Measurements from ENCODE around the gene CCL14.
A peak's percentile ranks its signal among the peaks of the same experiment; 100 is the strongest.

CCL14 gene

GRCh38 chr17:35981246-35981645 is 5.3 kb downstream of the CCL14 start, which contains the start of gene CCL16:
Gene CCL16, minus strand, starts transcription at chr17:35981497. Its CDS starts 77 bp downstream, at chr17:35981420.
- no peaks in the 10 kb centered on the region for H3K9me3 ChIP-seq (ENCODE audit: low read length)
- H2AFZ ChIP-seq (ENCODE audit: low read depth, low read length): no peak within 1 kb of the TSS
- no peaks in the 10 kb centered on the region for H3K36me3 ChIP-seq (ENCODE audit: insufficient read depth, low read length)
- H3K4me1 ChIP-seq (ENCODE audit: insufficient read depth, low read length): no peaks in the 10 kb centered on the region
- H3K27me3 ChIP-seq (ENCODE audit: insufficient read depth, low read length): no peaks in the 10 kb centered on the region
- H3K4me3 ChIP-seq (ENCODE audit: low read length): no peak within 1 kb of the TSS

DNA sequence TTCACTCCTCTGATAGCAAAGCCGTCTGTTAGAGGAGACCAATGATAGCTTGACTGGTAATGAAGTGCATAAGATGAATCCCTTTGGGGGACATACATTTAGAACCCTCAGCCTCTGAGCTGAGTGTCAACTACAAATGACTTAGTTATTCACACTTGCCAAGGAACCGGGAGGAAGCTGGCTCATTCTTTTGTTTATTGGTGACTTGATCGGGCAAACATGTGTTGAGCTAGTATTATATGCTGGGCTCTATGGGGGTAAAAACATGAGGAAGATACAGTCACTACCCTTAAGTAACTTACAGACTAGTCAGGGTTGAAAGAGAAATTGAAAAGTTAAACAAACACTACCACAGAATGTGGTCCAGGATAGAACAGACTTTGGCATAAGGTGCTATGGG is 8.2 kb downstream of the CCL14 start:
- Histone ChIP-seq H3K9me3 (ENCODE audit: low read length) (no peaks in the 10 kb centered on the region), H3K4me1 (ENCODE audit: insufficient read depth, low read length) (no peaks in the 10 kb centered on the region), H2AFZ (ENCODE audit: low read depth, low read length) (no peak overlapping the region), H3K36me3 (ENCODE audit: insufficient read depth, low read length) (no peaks in the 10 kb centered on the region), H3K4me3 (ENCODE audit: low read length) (no peak overlapping the region), H3K27me3 (ENCODE audit: insufficient read depth, low read length) (no peaks in the 10 kb centered on the region)

- H3K36me3 ChIP-seq (ENCODE audit: insufficient read depth, low read length): no peaks in the 10 kb centered on the region
- no peaks in the 10 kb centered on the region for H3K27me3 ChIP-seq (ENCODE audit: insufficient read depth, low read length)
- no peaks in the 10 kb centered on the region for H3K4me1 ChIP-seq (ENCODE audit: insufficient read depth, low read length)
- no peak overlapping the region for H2AFZ ChIP-seq (ENCODE audit: low read depth, low read length)
- H3K9me3 ChIP-seq (ENCODE audit: low read length): no peaks in the 10 kb centered on the region
- H3K4me3 ChIP-seq (ENCODE audit: low read length): no peak overlapping the region
Observed at GRCh38 chr17:35977509-35977908, 9.0 kb downstream of the CCL14 start.

DNA sequence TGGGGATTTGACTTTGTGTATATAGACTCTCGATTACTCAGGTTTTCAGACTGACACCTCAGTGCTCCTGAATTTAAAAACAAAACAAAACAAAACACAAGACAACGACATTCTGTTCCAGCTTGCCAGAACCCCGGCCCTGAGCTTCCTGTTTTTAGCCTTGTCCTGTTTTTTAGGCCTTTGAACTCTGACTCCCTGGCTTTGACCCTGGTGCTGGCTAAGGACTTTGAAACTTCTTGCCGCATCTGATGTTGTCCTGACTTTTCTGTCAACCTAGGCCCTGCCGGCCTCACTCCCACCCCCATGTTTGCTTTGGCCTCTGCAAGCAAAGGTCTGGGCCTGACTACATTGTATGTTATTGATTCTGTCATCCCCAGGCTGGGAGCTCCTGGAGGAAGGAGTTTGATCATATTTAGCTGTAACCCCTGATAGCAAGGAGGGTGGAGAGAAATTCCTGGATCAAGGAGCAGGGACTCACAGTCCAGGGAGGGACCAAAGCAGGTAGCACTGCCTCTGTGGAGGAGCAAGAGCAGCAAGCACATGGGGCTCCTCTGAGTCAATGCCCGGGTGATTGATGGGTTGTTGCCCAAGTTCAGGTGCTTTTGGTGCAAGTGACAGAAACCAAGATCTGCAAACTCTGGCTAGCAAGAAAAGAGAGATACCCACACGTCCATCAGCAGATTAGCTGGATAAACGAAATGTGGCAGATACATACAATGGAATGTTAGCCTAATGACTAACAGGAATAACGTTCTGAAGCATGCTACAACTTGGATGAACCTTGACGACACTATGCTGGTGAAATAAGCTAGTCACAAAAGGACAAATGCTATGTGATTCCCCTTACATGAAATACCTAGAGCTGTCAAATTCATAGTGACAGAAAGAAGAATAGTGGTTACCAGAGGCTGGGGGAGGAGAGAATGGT is 12.9 kb downstream of the CCL14 start:
- Histone ChIP-seq H2AFZ (ENCODE audit: low read depth, low read length) (no peak overlapping the region), H3K4me3 (ENCODE audit: low read length) (no peak overlapping the region), H3K36me3 (ENCODE audit: insufficient read depth, low read length) (no peaks in the 10 kb centered on the region), H3K4me1 (ENCODE audit: insufficient read depth, low read length) (peaks cover 4% of the 10 kb centered on the region), H3K9me3 (ENCODE audit: low read length) (no peaks in the 10 kb centered on the region), H3K27me3 (ENCODE audit: insufficient read depth, low read length) (no peaks in the 10 kb centered on the region)

- no peaks in the 10 kb centered on the region for H3K9me3 ChIP-seq (ENCODE audit: low read length)
- no peaks in the 10 kb centered on the region for H3K27me3 ChIP-seq (ENCODE audit: insufficient read depth, low read length)
- H3K4me3 ChIP-seq (ENCODE audit: low read length): no peak overlapping the region
- no peaks in the 10 kb centered on the region for H3K36me3 ChIP-seq (ENCODE audit: insufficient read depth, low read length)
- no peak overlapping the region for H2AFZ ChIP-seq (ENCODE audit: low read depth, low read length)
- peaks cover 4% of the 10 kb centered on the region for H3K4me1 ChIP-seq (ENCODE audit: insufficient read depth, low read length)
Observed at GRCh38 chr17:35972945-35973332, 13.6 kb downstream of the CCL14 start.

GRCh38 chr17:35972535-35972934 is 14.0 kb downstream of the CCL14 start:
- H3K27me3 ChIP-seq (ENCODE audit: insufficient read depth, low read length): no peaks in the 10 kb centered on the region
- no peak overlapping the region for H2AFZ ChIP-seq (ENCODE audit: low read depth, low read length)
- H3K4me1 ChIP-seq (ENCODE audit: insufficient read depth, low read length): peaks cover 4% of the 10 kb centered on the region

DNA sequence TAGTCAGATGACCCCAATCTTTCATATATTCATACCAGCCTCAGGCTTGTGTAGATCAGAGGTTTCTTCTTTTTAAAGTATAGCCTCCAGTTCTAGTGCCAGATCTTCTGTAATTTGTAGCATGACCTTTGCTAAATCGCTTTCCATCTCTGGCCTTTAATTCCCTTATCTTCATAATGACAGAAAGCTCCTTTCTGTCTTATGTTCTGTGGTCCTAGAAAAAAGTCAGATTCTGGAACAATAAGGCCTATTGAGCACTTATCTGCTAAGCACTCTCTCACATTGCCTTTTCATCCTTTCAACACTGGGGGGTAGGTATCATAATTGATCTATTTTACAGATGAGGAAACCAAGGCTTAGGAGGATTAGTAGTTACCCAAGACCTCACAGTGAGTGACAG is 14.5 kb downstream of the CCL14 start:
- Histone ChIP-seq H3K27me3 (ENCODE audit: insufficient read depth, low read length) (no peaks in the 10 kb centered on the region), H3K4me1 (ENCODE audit: insufficient read depth, low read length) (peaks cover 4% of the 10 kb centered on the region), H2AFZ (ENCODE audit: low read depth, low read length) (no peak overlapping the region), H3K4me3 (ENCODE audit: low read length) (no peak overlapping the region), H3K9me3 (ENCODE audit: low read length) (no peaks in the 10 kb centered on the region), H3K36me3 (ENCODE audit: insufficient read depth, low read length) (no peaks in the 10 kb centered on the region)

More at GRCh38 chr17:35972535-35972934, 14.0 kb downstream of the CCL14 start:
- Histone ChIP-seq H3K9me3 (ENCODE audit: low read length) (no peaks in the 10 kb centered on the region), H3K4me3 (ENCODE audit: low read length) (no peak overlapping the region), H3K36me3 (ENCODE audit: insufficient read depth, low read length) (no peaks in the 10 kb centered on the region)

DNA sequence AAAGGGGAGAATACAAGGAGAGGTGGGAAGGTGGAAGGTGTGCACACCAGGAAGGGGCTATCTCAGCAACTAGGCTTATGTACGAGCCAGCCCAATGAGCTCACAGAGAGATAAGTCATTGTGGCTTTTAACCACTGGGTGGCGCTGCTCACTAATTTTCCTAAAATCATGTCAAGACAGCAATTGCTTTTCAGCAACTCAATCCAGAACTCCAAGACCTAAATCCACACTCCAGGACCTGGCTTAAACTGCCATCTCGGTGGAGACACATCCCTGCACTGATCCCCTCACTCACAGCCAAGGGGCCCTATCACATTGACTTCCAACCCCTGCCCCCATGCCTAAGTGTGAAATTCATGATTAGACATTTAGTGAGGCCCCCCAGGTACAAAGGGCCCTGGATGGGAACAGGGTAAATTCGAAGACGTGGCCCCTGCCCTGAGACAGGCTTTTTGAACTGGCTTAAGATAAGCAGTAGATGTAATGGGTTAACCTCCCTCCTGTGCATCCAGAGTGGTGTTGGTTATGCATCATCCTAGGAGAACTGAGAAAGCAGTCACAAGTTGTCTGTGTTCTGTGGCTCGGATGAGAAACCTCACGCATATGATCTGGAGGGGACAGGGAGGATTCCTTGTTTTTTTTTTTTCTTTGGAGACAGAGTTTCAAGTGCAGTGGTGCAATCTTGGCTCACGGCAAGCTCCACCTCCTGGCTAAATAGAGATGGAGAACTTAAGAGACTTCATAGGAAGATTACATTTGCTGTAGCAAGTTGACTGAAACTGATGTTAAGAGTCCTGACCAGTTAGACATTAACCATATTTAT is 16.8 kb downstream of the CCL14 start:
- no peaks in the 10 kb centered on the region for H3K9me3 ChIP-seq (ENCODE audit: low read length)
- peaks cover 6% of the 10 kb centered on the region for H3K27me3 ChIP-seq (ENCODE audit: insufficient read depth, low read length)
- no peaks in the 10 kb centered on the region for H3K36me3 ChIP-seq (ENCODE audit: insufficient read depth, low read length)
- no peak overlapping the region for H3K4me3 ChIP-seq (ENCODE audit: low read length)
- H2AFZ ChIP-seq (ENCODE audit: low read depth, low read length): peak overlapping the region; percentile 47
- peaks cover 4% of the 10 kb centered on the region for H3K4me1 ChIP-seq (ENCODE audit: insufficient read depth, low read length)

- no peak overlapping the region for H2AFZ ChIP-seq (ENCODE audit: low read depth, low read length)
- H3K9me3 ChIP-seq (ENCODE audit: low read length): no peaks in the 10 kb centered on the region
- H3K36me3 ChIP-seq (ENCODE audit: insufficient read depth, low read length): no peaks in the 10 kb centered on the region
- no peak overlapping the region for H3K4me3 ChIP-seq (ENCODE audit: low read length)
- peaks cover 6% of the 10 kb centered on the region for H3K27me3 ChIP-seq (ENCODE audit: insufficient read depth, low read length)
- H3K4me1 ChIP-seq (ENCODE audit: insufficient read depth, low read length): peaks cover 4% of the 10 kb centered on the region
Observed at GRCh38 chr17:35968520-35969054, 17.9 kb downstream of the CCL14 start.

- H3K9me3 ChIP-seq (ENCODE audit: low read length): no peaks in the 10 kb centered on the region
- peaks cover 4% of the 10 kb centered on the region for H3K4me1 ChIP-seq (ENCODE audit: insufficient read depth, low read length)
- H3K27me3 ChIP-seq (ENCODE audit: insufficient read depth, low read length): peaks cover 6% of the 10 kb centered on the region
- no peaks in the 10 kb centered on the region for H3K36me3 ChIP-seq (ENCODE audit: insufficient read depth, low read length)
- H2AFZ ChIP-seq (ENCODE audit: low read depth, low read length): no peak overlapping the region
- H3K4me3 ChIP-seq (ENCODE audit: low read length): no peak overlapping the region
Observed at GRCh38 chr17:35965272-35965671, 21.3 kb downstream of the CCL14 start.

GRCh38 chr17:35963663-35964062 is 22.9 kb downstream of the CCL14 start:
- H2AFZ ChIP-seq (ENCODE audit: low read depth, low read length): no peak overlapping the region

GRCh38 chr17:35953720-35954119 is 32.8 kb downstream of the CCL14 start:
- H3K9me3 ChIP-seq (ENCODE audit: low read length): no peaks in the 10 kb centered on the region
- H3K4me3 ChIP-seq (ENCODE audit: low read length): no peak overlapping the region
- H3K4me1 ChIP-seq (ENCODE audit: insufficient read depth, low read length): no peaks in the 10 kb centered on the region
- H3K27me3 ChIP-seq (ENCODE audit: insufficient read depth, low read length): no peaks in the 10 kb centered on the region
- H3K36me3 ChIP-seq (ENCODE audit: insufficient read depth, low read length): no peaks in the 10 kb centered on the region
- H2AFZ ChIP-seq (ENCODE audit: low read depth, low read length): no peak overlapping the region

More at GRCh38 chr17:35963663-35964062, 22.9 kb downstream of the CCL14 start:
- Histone ChIP-seq H3K27me3 (ENCODE audit: insufficient read depth, low read length) (peaks cover 6% of the 10 kb centered on the region), H3K4me1 (ENCODE audit: insufficient read depth, low read length) (no peaks in the 10 kb centered on the region), H3K9me3 (ENCODE audit: low read length) (no peaks in the 10 kb centered on the region), H3K36me3 (ENCODE audit: insufficient read depth, low read length) (no peaks in the 10 kb centered on the region), H3K4me3 (ENCODE audit: low read length) (no peak overlapping the region)

DNA sequence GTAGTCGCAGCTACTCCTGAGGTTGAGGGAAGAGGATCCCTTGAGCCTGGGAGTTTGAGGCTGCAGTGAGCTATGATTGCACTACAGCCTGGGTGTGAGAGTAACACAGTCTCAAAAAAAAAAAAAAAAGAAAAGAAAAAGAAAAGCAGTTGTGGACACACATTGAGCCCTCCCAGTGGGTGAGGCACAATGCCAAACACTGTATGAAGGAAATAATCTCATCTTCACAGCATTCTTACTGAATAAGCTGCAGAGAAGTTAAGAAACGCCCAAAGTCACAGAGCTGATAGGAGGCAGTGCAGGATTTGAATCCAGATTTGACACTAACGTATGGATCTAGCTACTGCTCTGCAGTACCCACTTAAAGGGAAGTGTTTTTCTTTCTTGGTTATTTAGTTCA is 37.1 kb downstream of the CCL14 start:
- Histone ChIP-seq H3K27me3 (ENCODE audit: insufficient read depth, low read length) (no peaks in the 10 kb centered on the region), H3K4me1 (ENCODE audit: insufficient read depth, low read length) (no peaks in the 10 kb centered on the region), H3K36me3 (ENCODE audit: insufficient read depth, low read length) (no peaks in the 10 kb centered on the region), H2AFZ (ENCODE audit: low read depth, low read length) (no peak overlapping the region), H3K9me3 (ENCODE audit: low read length) (no peaks in the 10 kb centered on the region), H3K4me3 (ENCODE audit: low read length) (no peak overlapping the region)
